SH-SY5Y (cell line): Measurements from ENCODE around the gene NCKAP5.
A peak's percentile ranks its signal among the peaks of the same experiment; 100 is the strongest.

Source experiments
- GATA2 ChIP-seq: IDR thresholded peaks from 2 replicates; pipeline ENCODE4 v1.6.1; 2011; ENCODE audit warnings: mild to moderate bottlenecking, low read depth, low read length
- GATA3 ChIP-seq: IDR thresholded peaks from 2 replicates; pipeline ENCODE4 v1.6.1; 2011; ENCODE audit warnings: low read depth, mild to moderate bottlenecking, low read length, moderate library complexity

The NCKAP5 gene

DNA sequence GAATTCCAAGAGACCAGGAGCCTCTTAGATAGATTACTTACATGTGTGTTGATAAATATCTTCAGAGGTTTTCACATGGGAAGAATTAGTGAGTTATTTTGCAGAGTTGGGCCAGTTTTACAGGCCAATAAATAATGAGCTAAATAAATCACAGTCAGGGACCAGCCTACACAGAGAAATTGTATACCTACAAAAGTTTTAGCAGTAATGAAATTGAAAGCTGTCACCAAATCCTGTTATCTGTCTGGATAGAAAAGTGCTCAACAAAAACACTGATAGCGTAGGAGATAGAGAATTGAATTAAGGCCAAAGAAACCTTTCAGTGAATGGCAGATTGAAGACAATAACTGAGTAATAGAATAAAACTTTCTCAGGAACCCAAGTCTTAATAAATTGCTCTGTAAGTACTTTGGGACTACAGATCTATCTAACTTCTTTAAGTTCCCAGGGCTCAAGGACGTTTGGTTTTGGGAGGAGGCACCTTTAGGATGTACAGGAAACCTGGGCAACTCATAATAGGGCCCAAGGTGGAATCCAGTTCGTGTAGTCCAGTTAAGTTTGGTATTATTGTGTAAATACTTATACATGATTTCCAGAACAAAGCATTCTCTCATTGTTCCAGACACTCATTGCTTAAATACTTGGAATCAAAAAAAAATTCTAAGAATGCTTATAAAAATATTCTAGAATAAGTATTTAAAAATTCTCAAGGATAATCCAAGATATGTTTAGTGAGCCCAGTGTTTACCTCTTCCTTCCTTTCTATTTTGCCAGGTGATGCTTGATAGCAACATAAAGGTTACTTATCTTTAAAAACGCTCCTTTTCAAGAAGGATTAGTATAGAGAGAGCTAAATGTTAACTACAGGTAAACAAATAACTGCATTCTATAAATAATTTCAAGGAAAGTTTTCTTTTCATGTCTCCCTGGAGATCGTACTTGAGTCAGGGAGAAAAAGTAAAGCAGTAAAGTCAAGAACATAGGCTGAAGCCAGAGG lies 134.5 kb downstream of the NCKAP5 start:
- TF ChIP-seq GATA2 (no peak), GATA3 (peak; percentile 33; the same call in 1 of the 2 replicates)

DNA sequence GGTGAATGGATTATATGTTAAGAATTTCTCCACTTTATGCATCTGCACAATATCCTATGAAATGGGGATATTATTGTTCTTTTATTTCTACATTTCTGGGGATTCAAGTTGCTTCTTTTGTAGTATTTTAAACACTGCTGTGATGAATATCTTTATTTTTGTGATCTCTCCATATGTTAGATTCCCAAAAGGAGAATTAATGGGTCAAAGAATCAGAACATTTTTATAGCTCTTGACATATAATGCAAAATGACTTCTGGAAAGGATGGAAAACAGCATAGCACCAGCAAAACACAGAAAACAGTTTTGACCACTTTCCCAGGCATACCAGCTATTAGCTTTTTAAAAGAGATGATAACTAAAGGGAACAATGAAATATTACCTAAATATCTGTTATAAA lies 135.5 kb downstream of the NCKAP5 start:
- TF ChIP-seq GATA2: no peak
- TF ChIP-seq GATA3: no peak

DNA sequence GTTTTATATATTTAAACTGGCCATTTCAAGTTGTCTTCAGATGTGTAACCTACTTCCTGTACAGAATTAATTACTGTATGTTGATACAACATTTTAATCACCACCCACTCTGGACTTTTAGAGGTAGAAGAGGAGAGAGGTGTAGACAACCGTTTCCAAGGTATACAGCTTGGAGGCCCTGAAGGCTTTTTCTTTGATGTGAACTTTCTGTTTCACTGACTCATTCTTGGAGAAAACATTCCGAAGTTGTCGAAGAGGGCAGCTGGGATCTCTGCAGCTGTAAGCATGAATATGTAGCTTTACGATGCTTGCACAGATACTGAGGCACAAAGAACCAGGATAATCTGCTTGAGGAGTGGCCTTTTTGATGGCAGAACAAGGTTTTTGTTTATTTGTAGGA lies 137.0 kb downstream of the NCKAP5 start:
- TF ChIP-seq GATA3 (no peak), GATA2 (no peak)

- no peak for TF ChIP-seq GATA2
- no peak for TF ChIP-seq GATA3
Measured at GRCh38 chr2:133426791-133427190, 141.5 kb downstream of the NCKAP5 start.

DNA sequence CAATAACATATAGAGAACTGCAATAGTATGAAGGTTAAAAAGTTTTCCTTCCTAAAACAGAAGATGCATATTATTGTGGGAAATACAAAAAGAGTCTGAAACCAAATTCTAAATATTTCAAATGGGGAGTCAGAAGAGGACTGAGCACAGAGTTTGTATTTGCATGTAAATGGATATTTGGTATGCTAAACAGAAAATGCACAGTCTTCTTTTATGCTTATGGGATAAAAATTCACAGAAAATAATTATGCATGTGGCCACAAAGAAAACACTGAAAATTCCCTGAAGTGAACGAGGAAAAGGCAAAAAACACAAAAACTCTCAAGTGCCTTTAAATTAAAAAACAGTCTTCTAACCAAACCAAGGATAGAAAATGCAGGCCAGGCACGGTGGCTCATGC lies 142.7 kb downstream of the NCKAP5 start:
- TF ChIP-seq GATA3: no peak
- no peak for TF ChIP-seq GATA2

DNA sequence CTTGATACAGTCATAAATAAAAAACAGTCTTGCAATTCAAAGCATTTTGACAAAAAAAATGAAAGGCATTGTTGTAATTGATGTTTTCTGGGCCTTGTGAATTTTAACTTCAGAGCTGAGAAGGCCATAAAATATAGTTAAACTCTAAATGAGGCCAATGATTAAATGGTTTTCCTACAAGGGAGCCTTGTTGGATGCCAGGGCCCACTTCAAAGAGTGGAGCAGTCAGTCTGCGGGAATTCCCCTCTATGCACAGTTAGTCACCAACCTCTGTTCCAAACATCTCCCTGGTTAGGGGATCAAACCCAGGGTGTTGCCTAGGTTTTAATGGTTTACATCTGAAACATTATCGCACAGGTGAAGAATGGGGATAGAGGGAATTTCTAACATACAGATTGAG lies 143.4 kb downstream of the NCKAP5 start:
- TF ChIP-seq GATA3: no peak
- TF ChIP-seq GATA2: no peak

- TF ChIP-seq GATA3 (no peak), GATA2 (no peak)
Measured at GRCh38 chr2:133422931-133423351, 145.3 kb downstream of the NCKAP5 start.

GRCh38 chr2:133421516-133422324 lies 146.5 kb downstream of the NCKAP5 start:
- TF ChIP-seq GATA3 (no peak), GATA2 (no peak)

DNA sequence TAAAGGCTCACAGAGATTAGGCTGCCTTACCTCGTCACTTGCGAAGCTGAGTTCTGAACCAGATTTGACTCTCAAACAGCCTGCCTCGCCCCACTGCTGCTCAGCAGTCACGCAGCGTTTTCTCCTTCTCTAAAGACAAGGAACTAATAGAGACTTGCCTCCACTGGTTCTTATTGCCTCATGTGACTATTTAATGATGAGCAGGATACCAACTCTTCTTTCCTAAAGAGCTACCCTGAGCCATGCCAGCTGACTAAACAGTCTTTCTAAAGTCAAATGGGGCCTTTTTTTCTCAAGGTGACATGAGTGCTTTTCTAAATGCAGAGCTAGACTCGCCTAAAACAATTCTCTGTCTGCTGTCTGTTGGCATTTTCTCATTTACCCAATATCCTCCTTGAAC lies 147.5 kb downstream of the NCKAP5 start:
- TF ChIP-seq GATA3 (no peak), GATA2 (no peak)

DNA sequence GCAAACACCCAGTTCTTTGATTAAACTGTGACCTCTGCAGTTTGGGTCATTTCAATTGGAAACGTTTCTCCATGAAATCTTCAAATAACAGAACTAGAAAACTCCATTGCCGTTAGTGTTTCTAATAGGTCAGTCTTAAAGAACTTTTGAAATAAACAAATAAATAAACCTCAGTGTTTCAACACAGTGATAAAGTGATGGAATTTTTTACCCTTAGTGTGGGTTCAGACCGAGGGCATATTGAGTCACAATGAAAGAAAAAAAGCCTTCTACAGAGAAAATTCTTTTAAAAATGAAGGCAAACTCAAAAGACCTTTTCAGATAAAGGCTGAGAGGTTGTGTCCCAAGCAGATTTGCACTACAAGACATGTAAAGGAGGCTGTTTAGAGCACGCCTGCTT lies 149.6 kb downstream of the NCKAP5 start:
- no peak for TF ChIP-seq GATA2
- no peak for TF ChIP-seq GATA3

DNA sequence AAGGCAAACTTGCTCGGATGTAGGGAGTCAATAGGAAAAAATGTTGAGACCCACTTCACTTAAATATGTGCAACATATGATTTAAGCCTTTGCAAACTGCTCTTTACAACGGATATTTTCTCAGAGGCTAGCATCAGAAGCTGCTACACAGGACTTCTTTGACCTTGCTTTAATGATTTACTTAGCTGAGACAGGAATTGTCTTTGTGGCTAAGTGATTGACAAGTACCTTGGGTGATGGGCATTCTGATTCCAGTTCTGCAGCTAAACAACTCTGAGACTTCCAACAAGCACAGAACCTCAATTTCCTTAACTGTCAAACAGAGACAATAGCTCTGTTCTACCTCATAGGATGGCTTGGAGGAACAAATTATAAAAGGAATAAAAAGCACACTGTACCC lies 150.2 kb downstream of the NCKAP5 start:
- TF ChIP-seq GATA2 (no peak), GATA3 (no peak)

- TF ChIP-seq GATA2 (no peak), GATA3 (no peak)
Measured at GRCh38 chr2:133417415-133417814, 150.8 kb downstream of the NCKAP5 start.

DNA sequence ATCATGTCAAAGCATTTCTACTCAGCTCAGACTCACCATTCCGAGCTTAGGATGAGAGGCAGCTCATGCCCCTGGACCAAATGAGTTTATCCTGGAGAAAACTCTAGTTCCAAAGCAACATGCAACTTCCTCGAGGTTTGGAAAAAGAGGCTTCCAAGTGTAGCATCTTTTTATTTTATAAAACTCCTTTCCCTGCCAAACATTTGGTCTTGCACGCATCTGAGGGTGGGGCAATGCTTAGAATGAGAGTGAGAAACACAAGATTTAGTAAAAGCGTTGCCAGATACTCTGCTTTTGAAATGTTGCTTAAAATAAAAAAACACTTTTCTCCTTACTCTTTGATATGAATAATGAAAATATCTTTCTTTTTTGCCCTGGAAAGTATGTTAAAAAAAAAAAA lies 151.5 kb downstream of the NCKAP5 start:
- TF ChIP-seq GATA3 (no peak), GATA2 (no peak)

GRCh38 chr2:133416146-133416545 lies 152.1 kb downstream of the NCKAP5 start:
- TF ChIP-seq GATA2 (no peak), GATA3 (no peak)
